DMS 273 (cell line): ENCODE data around the gene RGS8.
"Not testable (repeated sequence)": the region's sequence is repeated elsewhere in the genome, so short reads cannot be mapped to it uniquely, and the experiment has no call there.

ENCODE experiments used
- DNase-seq: peaks from one replicate; lab custom pipeline; 2025; ENCODE audit not compliant: unreplicated experiment; lab: John Stamatoyannopoulos, UW

RGS8 gene

GRCh38 chr1:182702826-182703524, 18.6 kb upstream of the RGS8 start:
- peak; percentile 22 for DNase-seq

GRCh38 chr1:182700351-182700709, 15.9 kb upstream of the RGS8 start:
- DNase-seq, result peak; percentile 81

DNA sequence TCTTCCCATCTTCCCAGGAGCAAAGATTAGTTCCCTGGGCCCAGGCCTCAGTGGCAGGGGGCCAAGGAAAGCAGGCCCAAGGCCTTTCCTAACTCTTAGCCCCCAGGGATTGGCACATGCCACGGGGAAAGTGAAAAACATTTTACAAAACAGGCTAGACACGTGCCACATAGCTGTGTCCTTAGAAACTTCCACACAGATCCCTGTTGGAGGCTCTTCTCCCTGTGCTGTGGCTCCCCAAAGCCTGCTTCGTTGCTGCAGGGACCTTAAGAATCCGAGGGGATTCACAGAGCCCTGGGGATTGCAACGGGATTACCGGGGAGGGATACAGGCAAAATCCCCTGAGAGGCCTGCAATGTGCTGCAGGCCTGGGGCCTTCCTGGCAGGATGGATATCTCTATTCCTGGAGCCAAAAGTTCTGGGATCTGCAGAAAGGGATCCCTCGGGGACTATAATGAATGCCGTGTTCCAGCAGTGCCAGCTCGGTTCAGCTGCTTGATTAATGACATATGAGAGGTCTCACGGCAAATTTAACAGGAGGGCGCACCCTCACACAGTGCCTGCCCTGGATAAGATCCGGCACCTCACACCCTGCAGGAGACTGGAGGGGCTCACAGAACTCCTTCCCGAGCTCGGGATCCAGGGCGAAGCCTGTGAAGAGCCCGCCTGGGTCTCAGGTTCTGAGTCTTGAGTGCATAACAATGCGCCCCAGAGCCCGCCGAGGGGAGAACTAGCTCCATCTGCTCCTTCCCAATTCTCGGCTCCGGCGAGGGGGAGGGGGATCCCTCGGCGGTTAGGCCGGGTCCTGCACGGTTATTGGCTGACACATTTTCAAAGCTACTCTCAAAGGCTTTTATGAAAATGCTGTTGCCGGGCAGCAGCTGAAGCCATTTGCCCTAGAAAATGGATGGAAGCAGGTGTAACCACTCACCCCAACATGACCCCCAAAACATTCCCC, 15.3 kb upstream of the RGS8 start:
- DNase-seq, result peak; percentile 99

DNA sequence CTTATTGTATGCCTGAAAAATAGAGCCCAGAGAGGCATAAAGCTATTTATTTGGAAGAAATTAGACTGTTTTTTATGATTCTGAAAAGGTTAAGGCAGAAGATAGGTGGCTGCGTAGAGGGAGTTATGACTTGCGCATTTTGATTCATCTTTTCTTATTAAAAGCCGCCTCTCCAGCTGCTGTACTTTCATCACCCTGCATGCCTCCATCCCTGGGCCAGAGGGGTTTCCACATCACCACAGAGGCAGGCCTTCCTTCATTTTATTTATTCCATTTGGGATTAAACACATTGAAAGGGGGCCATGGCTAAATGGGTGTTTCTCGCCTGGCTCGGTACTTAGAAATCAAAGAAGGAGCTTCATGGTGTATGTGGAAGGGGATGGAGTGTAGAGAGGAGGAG, 14.6 kb upstream of the RGS8 start:
- peak; percentile 79 for DNase-seq

- not testable (repeated sequence) for DNase-seq
These were observed 8.8 kb upstream of the RGS8 start for GRCh38 chr1:182693139-182693538.

- DNase-seq, result no peak
These were observed 6.6 kb upstream of the RGS8 start for GRCh38 chr1:182690886-182691443.

DNA sequence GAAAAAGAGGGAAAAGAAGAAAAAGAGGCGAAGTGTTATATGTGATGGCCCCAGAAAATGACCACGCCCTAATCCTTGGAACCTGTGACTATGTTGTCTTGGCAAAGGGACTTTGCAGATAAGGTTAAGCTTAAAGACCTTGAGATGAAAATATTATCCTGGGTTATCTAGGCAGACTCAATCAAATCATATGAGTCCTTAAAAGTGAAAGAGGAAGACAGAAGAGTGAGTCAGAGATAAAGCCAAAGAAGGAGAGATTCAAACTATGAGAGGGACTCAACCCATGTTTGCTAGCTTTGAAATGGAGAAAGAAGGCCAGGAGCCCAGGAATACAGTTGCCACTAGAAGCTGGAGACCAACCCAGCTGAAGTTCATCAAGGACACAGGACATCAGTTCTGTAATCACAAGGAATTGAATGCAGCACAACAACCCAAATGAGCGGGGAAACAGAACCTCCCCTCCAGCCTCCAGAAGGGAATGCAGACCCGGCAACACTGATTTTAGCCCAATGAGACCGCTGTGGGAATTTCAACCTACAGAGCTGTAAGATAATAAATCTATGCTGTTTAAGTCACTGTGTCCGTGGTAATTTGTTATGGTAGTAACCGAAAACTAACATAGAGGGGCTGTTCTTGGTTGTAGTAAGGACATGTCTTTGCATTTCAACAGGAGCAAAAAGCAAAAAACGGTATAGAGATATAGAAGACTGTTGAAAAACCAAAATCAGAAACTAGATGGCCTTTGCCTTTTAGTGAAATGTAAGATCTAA, 4.2 kb upstream of the RGS8 start:
- DNase-seq, result no peak

DNA sequence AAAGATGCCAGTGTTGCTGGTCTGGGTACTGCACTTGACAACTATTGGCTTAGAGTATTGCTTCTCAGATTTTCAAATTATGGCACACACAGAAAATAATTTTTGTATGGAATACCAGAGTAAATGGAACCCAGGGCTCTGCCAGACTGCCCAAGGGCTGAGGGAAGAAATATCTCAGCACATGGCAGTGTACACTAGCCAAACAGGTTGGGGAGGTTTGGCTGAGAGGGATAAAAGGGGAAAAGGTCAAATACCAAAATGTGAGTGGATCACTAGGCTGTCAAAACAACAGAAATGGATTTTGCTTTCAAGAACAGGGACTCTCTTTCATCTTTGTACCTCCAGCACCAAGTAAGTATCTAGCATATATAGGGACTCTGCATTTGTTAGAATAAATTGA, 3.0 kb upstream of the RGS8 start:
- DNase-seq, result no peak

DNA sequence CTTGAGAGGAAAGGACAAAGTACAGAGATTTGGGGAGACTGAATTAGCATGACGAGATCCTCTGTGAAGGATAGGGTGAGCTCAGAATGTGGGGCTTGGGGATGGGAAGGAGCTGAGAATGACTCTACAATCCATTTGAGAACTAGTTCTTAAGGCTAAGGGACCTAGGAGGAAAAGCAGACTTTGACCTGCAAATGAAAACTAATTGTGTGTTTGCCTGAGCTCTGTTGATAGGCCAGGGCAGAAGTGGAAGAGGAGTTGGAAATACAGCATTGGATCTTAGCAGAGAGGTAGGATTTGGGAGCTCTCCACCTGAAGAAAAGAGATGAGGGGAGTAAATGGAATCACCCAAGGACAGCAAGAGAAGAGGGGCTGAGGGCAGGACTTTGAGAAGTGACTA, 2.1 kb upstream of the RGS8 start:
- no peak for DNase-seq

DNA sequence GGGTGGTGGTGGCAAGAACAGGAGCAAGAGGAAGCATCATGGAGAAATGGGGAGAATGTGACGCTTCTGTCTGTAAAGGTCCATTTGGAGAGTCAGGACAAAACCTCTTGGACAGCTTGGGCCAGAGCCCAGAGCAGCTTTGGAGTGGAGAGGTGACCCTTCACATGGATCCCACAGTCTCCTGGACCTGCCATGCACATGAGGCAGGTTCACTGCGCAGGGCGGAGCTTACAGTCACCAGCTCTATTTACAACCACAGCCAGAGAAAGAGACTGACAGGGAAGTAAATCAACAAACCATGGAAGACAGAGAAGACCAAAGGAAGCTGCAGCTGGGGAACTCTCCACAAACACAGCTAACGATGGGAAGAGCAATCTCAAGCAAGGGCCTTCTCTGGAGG, 828 bp upstream of the RGS8 start:
- DNase-seq, result no peak

DNA sequence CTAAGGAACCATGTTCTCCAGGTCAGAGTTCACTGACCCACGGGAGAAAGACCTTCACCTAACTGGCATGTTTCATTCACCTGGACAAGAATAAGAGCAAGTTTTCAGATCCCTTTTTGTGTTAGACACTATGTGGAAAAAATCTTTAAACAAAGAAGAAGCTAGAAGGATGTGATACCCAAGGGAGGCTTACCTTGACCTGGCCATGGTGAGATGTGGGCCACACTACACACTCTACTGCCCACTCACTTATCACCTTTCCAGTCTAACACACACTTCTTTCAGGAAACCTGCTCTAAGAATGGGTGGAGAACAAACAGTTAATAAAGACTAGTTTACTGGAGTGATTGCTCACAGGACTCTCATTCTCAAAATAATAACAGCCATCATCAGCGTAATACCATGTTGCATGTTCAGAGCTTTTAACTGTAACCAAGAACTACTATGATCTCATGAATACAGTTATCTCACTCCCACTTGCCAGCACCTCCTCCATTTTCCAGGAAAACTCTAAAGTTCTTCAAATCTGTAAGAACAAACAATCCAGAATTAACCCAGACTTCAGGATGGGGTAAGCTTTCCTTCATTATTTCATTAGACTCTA, 1.4 kb downstream of the RGS8 start:
- DNase-seq, result no peak

DNA sequence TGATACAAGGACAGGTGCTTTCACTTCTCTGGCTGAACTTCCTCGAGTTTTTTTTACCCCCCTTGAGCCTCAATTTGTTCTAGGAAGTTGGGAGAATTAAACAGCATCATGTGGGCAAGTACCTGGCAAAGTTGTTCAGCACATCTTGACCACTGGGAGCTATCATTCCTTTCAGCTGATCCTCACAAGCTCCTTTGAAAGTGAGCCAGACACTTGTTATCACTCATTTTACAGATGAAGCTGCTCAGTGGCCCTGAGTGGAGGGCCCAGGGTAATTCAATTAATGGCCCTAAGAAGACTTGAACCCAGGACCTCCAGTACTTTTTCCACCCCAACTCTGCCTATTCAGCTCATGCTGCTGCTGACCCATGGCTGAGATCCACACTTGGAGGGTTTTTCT, 2.0 kb downstream of the RGS8 start:
- DNase-seq, result no peak

- DNase-seq, result no peak
These were observed 2.8 kb downstream of the RGS8 start for GRCh38 chr1:182681568-182681912.

DNA sequence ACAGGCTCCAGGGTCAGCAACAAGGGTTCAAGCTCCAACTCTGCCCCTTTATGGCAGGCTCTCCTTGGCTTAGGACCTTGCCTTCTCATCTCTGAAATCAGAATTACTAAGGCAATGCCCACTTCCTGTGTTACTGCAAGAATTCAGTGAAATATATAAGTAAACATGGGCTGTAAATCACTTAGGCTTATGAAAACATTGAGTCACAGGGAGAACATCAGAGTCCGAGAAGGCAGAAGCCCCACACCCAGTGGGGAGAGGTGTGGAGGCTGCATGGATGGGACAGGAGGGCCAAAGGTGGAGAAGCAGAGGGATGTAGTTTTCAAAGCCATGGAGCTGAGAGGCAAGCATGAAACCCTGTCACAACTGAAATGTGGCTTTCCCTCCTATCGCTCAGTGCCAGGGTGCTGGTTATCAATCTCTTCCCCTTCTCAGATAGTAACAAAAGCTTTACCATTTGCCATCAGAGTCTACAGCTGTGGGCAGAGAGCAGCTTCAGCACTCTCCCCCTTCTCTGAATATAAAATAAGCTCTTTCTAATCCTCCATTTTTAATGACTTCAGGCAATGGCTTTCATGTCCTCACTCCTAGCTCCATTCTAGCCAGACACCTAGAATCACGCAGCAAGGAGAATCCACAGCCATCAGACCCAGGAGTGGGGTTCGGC, 3.4 kb downstream of the RGS8 start:
- no peak for DNase-seq

- DNase-seq, result no peak
These were observed 4.0 kb downstream of the RGS8 start for GRCh38 chr1:182680408-182680807.

GRCh38 chr1:182679684-182680083, 4.7 kb downstream of the RGS8 start:
- no peak for DNase-seq

- no peak for DNase-seq
These were observed 6.8 kb downstream of the RGS8 start for GRCh38 chr1:182677397-182678098.

DNA sequence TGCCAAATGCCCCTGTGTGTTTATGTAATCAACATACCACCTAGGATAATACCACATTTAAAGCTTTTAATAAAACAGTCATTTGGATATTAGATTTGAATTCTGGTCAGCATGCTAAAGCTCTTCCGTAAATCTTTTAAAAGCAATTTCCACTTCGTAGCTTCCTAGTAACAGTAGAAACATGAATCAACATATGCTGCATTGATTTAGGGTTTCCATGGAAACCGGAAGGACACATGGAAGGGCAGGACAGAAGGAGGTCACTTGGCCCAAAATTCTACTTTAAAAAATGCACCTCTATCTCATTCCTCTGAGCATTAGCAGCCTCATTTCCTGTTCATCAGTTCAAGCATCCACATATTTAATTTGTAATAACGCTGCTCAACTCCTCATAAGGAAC, 8.1 kb downstream of the RGS8 start:
- DNase-seq, result no peak

DNA sequence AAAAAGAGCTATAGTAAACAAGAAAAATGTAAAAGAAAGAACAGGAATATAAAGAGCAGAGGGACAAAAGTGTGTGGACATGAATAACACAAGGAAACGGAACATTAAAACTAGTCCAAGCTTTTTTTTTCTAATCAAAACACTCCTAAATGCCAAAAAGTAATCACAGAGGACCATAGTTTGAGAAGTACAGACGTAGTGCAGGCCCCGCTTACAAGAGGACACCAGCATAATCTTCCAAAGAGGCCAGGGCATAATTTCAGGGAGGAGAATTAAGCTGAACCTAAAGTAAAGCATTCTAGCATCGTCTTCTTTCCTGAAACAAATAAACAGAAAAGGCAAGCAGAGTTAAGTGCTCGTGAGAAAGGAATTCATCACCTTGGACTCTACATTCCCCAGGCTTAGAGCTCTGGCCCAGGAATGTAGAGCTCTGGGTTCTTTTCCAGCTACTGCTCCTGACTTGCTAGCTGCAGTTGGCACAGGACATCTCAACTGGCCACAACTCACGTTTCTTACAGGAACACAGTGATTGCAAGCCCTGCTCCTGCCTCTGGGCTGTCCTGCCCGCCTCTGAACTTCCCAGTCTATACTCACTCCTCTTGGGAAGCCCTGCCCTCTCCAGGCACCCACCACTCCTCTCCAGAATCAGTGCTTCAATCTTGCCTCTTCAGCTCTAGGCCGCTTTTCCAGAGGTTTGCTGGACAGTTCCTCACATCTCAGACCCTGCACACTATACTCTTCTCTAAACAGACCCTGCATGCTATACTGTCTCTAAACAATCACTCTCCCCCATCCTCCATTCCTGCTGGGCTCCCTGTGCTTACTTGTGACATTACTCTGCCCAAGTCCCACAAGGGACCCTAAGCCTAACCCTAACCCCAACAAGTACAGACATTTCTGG, 9.8 kb downstream of the RGS8 start:
- peak; percentile 21 for DNase-seq
